GM15510 (cell line): ENCODE measurements around the gene S100A3.

Experiments
- POLR2A ChIP-seq: IDR thresholded peaks from 3 replicates; pipeline ENCODE4 v1.6.1; 2011; ENCODE audit warnings: borderline replicate concordance; ENCODE audit not compliant: insufficient read length; ENCODE audit errors: extremely low read depth

S100A3 gene

DNA sequence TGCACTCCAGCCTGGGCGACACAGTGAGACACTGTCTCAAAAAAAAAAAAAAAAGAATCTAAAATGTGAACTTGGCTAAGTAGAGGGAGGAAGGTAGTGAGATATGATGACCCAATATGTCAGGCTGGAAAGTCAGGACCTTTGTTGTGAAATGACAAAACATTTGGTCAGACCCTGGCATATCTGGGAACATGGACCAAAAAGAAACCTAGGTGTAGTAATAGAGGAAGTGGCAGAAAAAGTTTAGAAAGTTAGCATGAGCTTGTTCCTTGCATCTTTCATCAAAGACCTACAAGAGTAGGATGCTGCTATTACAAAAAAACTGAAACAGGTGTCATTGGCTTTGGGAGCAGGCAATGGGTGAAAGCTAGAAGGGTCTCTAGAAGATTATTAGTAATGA lies 7.3 kb upstream of the S100A3 start:
- TF ChIP-seq POLR2A, result no peak

DNA sequence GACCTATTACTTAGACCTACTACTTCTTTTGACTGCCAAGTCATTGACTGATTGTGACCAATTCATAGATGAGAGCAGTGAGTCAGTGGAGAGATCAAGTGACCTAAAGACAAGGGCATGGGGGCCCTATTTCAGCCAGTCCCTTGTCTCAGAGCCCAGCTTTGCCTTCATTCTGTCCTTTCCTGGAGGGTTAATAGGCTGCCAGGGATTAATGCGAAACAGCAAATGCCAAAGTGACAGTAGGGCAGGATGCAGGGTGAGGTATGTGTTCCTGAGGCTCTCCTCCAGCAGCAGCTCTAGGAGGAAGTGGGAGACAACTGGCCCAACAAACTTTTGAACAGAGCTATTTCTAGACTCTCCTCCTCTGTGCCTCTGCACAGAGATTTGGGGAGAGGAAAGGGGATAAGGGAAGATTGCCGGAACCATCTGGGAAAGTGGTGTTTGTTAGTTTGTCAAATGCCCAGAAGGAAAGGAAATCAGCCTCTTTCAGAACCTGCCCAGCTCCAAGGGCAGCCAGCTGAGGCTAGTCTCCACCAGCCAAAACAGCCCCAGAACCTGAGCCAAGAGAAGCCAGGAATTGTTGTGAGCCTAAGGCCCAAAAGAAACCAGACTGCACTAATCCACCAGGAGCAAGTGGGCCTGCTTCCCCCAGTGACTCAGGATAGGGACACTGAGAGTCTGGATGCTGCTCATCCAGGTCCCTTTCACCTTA lies 4.9 kb upstream of the S100A3 start:
- TF ChIP-seq POLR2A, result no peak

DNA sequence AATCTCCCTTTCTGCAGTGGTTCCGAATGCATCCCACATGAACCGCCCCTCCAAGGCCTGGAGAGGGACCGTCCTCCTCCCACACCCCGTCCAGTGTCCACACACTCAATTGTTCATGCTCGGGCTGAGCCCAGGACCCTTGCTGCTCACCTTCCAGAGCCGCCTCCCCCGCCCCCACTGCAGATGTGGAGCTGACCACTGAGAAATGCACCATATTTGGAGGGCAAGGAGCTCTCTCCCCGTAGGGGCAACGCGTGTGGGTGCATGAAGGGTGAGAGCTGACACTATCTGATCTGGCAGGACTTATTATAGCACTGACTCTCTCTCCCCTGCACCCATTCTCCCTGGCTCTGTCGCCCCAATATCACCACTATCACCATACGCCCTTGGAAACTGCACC lies 4.0 kb upstream of the S100A3 start:
- no peak for TF ChIP-seq POLR2A

DNA sequence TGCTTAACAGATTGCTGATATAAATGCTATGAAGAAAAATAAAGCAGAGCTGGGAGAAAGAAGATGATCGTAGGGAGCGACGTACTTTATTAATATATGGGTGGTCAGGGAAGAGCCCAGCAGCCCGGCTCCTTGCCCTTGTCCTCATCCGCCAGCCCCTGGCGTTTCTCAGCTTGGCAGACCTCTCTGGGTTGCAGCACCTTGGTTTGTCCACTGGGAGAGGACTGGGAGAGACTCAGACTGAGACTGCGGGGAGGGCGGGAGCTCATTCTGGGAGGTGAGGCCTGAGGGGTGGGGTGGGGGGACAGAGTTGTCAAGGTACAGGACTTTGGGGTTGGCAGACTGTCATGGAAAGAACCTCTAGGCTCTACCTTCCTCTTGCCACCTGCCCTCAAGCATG lies 3.3 kb upstream of the S100A3 start:
- no peak for TF ChIP-seq POLR2A

DNA sequence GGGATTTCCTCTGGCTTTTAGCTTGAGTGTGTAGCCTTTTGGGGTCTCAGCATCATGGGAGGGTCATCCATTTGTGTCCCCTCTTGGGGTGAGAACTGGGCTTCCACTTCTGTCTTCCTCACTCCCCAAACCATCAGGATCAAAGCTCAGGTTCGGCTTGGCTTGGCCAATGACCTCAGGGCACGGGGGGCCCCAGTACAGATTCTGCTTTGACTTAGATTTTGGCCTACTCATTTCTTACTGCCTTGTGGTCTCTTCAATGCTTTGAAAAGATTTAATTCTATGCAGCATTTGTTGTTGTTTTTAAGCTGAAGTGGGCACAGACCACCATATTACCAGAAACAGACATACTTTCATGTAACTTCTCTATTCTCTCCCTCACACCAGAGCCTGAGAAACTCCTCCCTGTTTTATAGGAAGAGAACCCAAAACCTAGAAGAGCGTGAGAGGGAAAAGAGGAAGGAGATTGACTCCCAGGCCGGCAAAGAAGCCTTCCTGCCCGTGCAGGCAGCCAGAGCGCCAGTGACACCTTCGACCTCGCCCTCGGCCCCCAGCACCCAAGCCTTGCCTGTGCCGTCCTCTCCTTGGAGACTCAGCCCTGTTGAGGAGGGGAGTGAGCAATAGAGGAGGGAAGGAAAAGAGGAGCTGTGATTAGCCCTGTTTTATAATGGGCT lies 1.9 kb upstream of the S100A3 start:
- no peak for TF ChIP-seq POLR2A

DNA sequence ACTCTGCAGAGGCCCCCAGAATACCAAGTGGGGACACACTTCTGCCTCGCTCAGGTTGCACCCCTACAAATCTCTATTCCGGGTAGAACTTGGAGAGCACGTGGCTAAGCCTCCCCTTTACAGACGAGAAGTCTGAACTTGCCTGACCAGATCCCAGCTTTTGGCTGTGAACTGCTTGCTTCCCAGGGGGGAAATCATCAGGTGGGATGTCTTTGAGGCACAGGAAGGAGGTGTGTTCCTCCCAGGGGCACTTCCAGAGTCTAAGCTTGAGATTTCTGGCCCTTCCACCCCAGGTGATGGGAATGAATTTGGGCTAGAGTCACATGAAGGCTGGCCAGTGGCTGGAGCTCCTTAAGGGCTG lies 1.3 kb upstream of the S100A3 start:
- TF ChIP-seq POLR2A, result no peak

DNA sequence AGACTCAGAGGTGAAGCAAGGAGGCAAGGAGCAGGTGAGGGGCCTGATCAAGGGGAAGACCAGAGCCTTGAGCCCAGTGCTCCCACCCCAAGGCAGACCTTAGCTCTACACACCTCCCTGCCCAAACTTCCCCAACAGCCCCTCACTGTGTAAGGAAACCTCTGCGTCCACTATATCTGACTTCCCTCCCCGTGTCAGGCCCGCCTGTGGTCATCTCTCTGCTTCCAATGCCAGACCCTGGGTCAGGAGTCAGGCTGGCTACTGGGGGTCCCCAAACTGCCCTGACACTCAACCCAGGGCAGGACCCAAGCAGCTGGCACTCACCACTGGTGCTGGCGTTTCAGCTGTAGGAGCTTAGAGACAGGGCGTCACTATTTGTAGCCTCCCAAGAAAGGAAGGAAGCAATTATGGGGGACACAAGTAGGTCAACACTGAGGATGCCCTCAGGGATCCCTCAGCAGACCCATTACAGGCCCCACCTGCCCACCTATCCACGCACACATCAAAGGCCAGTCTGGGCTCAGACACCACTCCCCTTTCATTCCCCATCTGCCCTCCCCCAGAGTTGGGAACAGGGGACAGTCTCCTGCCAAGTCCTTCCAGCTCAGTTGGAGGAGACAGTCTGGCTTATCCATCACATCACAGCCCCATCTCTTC lies 811 bp upstream of the S100A3 start:
- no peak for TF ChIP-seq POLR2A

DNA sequence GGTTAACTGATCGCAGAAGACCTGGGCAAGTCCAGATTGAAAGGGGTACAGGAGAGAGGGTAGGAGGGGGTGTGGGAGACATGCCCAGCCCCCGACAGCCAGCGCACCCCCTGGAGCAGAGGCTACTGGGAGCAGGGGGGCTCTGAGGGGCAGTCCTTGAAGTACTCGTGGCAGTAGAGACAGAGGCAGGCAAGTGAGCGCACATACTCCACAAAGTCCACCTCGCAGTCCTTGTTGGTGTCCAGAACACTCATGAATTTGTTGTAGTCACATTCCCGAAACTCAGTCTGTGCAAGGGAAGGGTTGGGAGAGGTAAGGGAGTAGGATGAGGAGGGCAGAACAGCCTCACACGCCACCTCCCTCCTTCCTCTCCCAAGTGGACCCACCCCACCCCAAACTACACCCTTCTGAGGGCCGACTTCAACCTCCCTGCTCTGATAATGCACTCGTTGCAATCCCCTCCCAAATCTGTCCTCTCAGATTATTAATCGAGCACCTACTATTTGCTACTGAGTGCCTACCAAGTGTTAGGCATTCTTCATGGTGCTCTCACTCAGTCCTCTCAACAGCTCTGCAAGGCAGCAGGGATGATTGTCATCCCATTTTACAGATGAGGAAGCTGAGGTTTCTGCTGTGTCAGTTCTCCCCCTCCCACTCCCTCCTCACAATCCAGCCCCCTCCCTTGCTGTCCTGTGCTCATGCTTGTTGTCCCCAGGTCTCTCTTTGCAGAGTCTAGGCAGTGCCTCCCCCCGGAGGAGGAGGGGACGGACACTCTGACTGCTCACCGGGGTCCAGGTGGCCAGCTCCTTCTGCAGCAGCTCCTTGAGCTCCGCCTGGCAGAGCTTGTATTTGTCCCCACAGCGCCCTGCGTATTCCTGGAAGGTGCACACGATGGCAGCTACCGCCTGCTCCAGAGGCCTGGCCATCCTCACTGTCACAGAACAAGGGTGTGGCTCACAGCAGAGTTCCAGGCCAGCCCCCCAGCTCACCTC lies 1.2 kb downstream of the S100A3 start:
- no peak for TF ChIP-seq POLR2A

DNA sequence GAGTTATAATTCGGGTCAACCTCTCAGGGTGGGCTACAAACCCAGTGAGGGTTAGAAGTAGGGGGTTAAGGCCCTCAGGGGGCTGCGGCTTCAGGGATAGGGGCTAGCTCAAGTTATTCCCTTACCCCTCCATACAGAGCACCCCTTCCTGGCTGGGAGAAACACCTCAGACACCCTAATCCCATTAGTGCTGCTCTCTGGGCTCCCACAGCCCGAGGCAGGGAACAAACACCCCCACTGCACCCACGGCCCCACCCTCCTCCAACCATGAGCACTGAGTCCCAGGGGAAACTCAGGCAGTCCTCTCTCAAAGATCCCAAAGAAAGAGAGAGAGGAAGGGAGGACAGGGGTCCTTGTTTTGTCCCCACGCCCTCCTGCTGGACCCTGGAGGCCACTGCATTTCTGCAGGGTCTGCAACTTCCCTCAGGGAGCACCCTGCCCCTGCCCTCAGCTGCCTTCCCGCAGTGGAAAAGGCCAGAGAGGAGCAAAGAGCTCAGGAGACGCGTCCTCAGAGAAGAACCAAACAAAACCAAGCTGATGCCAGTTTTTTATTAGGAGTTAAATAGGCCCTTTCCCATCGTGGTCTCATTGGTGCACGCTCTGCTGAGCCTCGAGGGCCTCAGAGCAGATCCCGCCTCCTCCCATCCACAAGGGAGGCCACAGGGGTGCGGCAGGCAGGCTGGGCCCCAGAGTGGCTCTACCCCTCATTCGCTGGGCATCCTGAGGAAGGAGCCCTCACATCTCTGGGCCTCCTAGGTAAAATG lies 2.1 kb downstream of the S100A3 start:
- no peak for TF ChIP-seq POLR2A

DNA sequence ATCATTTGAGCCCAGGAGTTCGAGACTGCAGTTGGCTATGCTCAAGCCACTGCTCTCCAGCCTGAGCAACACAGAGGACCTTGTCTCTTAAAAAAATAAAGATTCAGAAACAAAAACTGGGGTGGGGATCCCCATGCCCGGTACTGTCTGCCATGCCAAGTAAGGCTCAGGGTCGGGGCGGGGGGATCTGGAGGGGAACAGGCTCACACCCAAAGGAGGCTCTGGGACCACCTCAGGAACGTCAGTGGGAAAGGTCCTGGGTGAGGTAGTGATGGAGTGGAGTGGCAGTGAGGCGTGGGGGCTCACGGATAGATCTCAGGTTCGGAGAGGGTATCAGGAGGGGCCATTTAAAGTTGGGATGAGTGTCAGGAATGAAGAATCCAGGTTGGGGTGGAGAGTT lies 2.7 kb downstream of the S100A3 start:
- TF ChIP-seq POLR2A, result no peak

DNA sequence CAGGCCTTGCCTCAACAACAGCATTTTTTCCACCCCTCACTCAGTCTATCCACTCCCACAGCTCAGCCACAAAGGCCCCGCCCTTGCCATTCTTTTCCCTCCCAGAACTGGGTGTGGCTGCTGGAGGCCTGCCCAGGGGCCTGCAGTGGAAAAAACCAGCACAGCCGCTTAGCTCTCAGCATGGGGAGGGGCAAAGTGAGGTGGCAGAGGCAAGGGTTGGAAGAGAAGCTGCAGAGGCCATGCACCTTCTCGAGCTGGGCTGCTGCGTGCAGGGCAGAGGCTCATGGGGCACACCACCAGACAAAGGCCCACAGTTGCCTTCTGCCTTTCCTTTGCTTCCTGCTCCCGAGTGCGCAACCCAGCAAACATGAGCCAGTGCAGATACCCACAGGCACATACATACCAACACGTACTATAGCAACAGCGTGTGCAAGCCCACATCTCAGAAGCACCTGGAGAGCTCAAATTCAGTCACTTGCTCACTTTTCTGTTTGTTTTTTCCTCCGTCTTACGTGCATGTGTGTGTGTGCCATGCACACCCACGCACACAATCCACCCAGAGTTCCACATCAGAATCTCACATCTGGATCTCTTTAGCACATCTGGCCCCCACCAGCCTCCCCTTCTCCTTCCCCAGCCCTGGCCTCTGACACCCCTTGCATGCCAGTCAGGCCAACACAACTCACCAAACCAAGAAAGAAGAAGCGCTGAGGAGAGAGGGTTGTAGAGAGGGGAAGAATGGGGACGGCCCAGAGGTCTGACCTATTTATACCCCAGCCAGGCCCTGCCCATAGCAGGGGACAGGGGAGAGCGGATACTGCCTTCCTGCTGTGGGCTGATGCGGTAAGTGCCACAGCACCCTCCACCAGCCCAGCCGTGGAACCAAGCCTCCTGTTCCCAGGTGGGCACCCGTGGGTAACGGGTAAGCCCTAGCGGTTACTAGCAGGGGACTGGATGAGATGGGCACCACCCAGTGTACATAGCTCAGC lies 3.7 kb downstream of the S100A3 start, which contains the start of gene S100A4:
S100A4 (minus strand) TSS at position 740 of the 989 bp plus-strand sequence. CDS start 1,012 bp downstream, outside the sequence.
- TF ChIP-seq POLR2A, result peak; percentile 34

DNA sequence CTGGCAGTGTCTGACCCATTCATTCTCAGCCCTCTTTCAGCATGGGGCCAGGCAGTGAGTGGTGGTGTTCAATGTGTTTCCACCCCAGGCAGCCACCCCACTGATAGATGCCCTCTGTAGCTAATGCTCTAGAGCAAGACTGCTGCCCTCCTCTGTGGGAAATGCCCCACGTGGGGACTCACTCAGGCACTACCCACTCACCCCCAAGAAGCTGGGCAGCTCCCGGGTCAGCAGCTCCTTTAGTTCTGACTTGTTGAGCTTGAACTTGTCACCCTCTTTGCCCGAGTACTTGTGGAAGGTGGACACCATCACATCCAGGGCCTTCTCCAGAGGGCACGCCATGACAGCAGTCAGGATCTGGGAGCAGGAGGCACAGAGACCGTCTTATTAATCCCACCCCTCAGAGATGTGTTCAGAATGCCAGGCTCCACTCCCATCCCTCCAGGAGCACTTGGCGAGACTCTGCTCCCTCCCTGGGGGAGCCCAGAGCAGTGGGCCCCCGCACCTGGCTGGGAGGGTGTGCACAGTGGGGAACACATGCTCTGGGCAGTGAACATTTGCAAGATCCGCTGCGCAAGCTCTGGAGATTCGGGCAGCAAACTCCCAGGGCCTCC lies 4.5 kb downstream of the S100A3 start:
- TF ChIP-seq POLR2A, result no peak

DNA sequence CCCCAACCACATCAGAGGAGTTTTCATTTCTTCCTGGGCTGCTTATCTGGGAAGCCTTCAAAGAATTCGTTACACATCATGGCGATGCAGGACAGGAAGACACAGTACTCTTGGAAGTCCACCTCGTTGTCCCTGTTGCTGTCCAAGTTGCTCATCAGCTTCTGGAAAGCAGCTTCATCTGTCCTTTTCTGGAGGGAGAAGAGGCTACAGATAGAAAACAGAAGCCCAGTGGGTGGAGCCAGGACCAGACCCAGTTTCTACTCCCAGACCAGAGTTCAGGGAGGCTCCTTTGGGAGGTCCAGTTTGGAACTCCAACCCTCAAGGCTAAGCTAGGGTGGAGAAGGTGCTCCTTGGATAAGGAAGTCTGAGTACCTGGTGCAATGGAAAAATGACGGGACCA lies 5.3 kb downstream of the S100A3 start:
- no peak for TF ChIP-seq POLR2A
